ENCODE results near the gene SNTG2.

- TF ChIP-seq CTCF (IDR thresholded peaks at IDR 0.05) = no peak
- no peak for TF ChIP-seq POLR2A (IDR thresholded peaks at IDR 0.05)
Measured at GRCh38 chr2:1014802-1015201, 64.2 kb downstream of the SNTG2 start.
